ENCODE results near the gene SSTR3. TPM values are rescaled to one million over a fixed set of nuclear protein-coding genes. Genes with fewer than 3 reads are reported as not detected.

Gene SSTR3
- total RNA-seq, 2 experiments from 2014 or later, result 14.8 to 15.6 TPM

- ATAC-seq (peak; percentile 42), DNase-seq (peak; percentile 59)
- ChIA-PET POLR2A (no interaction called here), CTCF (interaction anchor here (0.6 to 4.4 kb wide), 11 partner anchors 9 to 412 kb away, joined by 3 to 20 read pairs (median 4); no protein-coding TSS in a partner anchor)
- H3K27me3 Mint-ChIP-seq, result no peaks in the 10 kb centered on the region
- H3K27ac Mint-ChIP-seq, result peak overlapping the region; percentile 82
- peaks cover 19% of the 10 kb centered on the region for H3K36me3 Mint-ChIP-seq (ENCODE audit: low read depth)
- no peaks in the 10 kb centered on the region for H3K9me3 Mint-ChIP-seq (ENCODE audit: low read depth)
- peak overlapping the region; percentile 40 for H3K4me3 Mint-ChIP-seq
- intact Hi-C loops (cut with DNase I, micrococcal nuclease), result no loop called here
- H3K4me1 Mint-ChIP-seq, result peaks cover 38% of the 10 kb centered on the region
Measured at GRCh38 chr22:37193629-37194191, 18.6 kb downstream of the SSTR3 start.

GRCh38 chr22:37192741-37193140 is 19.5 kb downstream of the SSTR3 start:
- Mint-ChIP-seq H3K27me3 (no peaks in the 10 kb centered on the region), H3K4me3 (no peak overlapping the region), H3K9me3 (ENCODE audit: low read depth) (no peaks in the 10 kb centered on the region), H3K27ac (no peak overlapping the region), H3K36me3 (ENCODE audit: low read depth) (peaks cover 19% of the 10 kb centered on the region), H3K4me1 (peaks cover 34% of the 10 kb centered on the region)
- no peak for ATAC-seq
- ChIA-PET CTCF (interaction anchor here (0.6 to 4.4 kb wide), 12 partner anchors 21 to 411 kb away, joined by 3 to 20 read pairs (median 4); no protein-coding TSS in a partner anchor), POLR2A (interaction anchor here (0.7 kb wide), 1 partner anchor 484 kb away, joined by 3 read pairs; no protein-coding TSS in a partner anchor)
- DNase-seq, result no peak
- intact Hi-C loops (cut with DNase I, micrococcal nuclease), result no loop called here

DNA sequence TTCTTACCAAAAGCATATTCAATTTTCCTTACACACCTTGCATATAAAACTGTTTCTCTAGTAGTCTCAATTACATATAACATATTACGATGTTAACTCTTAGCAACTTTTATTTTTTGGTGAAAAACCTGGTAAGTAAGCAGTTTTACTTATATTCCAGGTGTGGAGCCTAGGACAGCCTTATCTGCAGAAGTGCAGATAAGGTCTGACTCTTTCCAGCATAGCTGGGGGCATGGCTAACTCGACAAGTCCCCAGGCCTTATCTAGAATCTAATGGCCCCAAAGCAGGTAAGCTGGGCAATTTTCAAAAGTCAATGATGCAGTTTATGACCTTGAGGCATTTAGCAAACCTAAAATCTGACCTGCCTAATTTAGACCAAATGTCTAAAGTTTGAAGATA is 20.1 kb downstream of the SSTR3 start:
- POLR2A ChIA-PET, result interaction anchor here (0.7 to 1.2 kb wide), 2 partner anchors 70 to 483 kb away, joined by 3 read pairs; no protein-coding TSS in a partner anchor
- peaks cover 31% of the 10 kb centered on the region for H3K4me1 Mint-ChIP-seq
- CTCF ChIA-PET, result interaction anchor here (0.6 to 4.4 kb wide), 10 partner anchors 19 to 205 kb away, joined by 3 to 20 read pairs (median 4); no protein-coding TSS in a partner anchor

GRCh38 chr22:37190262-37190780 is 22.0 kb downstream of the SSTR3 start:
- Mint-ChIP-seq H3K36me3 (ENCODE audit: low read depth) (peaks cover 19% of the 10 kb centered on the region), H3K27ac (no peak overlapping the region), H3K4me3 (no peak overlapping the region), H3K9me3 (ENCODE audit: low read depth) (no peaks in the 10 kb centered on the region), H3K27me3 (no peaks in the 10 kb centered on the region), H3K4me1 (peaks cover 41% of the 10 kb centered on the region)
- intact Hi-C loops (cut with DNase I, micrococcal nuclease), result no loop called here
- DNase-seq (no peak), ATAC-seq (no peak)
- POLR2A ChIA-PET, result no interaction called here
- CTCF ChIA-PET, result interaction anchor here (0.6 to 0.8 kb wide), 2 partner anchors 14 to 67 kb away, joined by 3 read pairs; no protein-coding TSS in a partner anchor

More for the DNA sequence above, 20.1 kb downstream of the SSTR3 start:
- Mint-ChIP-seq H3K4me3 (no peak overlapping the region), H3K9me3 (ENCODE audit: low read depth) (no peaks in the 10 kb centered on the region), H3K36me3 (ENCODE audit: low read depth) (peaks cover 19% of the 10 kb centered on the region), H3K27me3 (no peaks in the 10 kb centered on the region), H3K27ac (no peak overlapping the region)
- DNase-seq, result no peak
- ATAC-seq, result no peak
- intact Hi-C loops (cut with DNase I, micrococcal nuclease), result no loop called here

DNA sequence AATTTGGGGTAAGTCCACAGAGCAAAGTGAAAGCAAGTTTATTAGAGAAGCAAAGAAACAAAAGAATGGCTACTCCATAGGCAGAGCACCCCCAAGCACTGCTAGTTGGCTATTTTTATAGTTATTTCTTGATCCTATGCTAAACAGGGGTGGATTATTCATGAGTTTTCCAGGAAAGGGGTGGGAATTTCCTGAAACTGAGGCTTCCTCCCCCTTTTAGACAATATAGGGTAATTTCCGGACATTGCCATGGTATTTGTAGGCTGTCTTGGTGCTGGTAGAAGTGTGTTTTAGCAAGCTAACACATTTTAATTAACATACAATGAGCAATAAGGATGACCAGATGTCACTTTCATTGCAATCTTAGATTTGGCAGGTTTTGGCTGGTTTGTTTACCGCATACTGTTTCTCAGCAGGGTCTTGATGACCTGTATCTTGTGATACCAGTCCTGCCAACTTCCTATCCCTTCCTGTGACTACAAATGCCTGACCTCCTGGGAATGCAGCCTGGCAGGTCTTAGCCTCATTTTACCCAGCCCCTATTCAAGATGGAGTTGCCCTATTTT is 23.3 kb downstream of the SSTR3 start:
- Mint-ChIP-seq H3K4me3 (no peak overlapping the region), H3K27ac (no peak overlapping the region), H3K9me3 (ENCODE audit: low read depth) (no peaks in the 10 kb centered on the region), H3K36me3 (ENCODE audit: low read depth) (peaks cover 18% of the 10 kb centered on the region), H3K4me1 (peaks cover 32% of the 10 kb centered on the region), H3K27me3 (no peaks in the 10 kb centered on the region)
- ChIA-PET POLR2A (no interaction called here), CTCF (no interaction called here)
- DNase-seq (no peak), ATAC-seq (no peak)
- intact Hi-C loops (cut with DNase I, micrococcal nuclease), result no loop called here

GRCh38 chr22:37187891-37188761 is 24.2 kb downstream of the SSTR3 start, which contains the start of gene C1QTNF6:
TSS of gene C1QTNF6 (minus strand) at chr22:37188247. CDS start at chr22:37188213, 34 bp downstream.
- Mint-ChIP-seq H3K36me3 (ENCODE audit: low read depth) (peaks cover 16% of the 10 kb centered on the region), H3K4me1 (peaks cover 26% of the 10 kb centered on the region), H3K27ac (no peak within 1 kb of the TSS), H3K9me3 (ENCODE audit: low read depth) (no peaks in the 10 kb centered on the region), H3K27me3 (no peaks in the 10 kb centered on the region), H3K4me3 (no peak within 1 kb of the TSS)
- ATAC-seq, result no peak
- ChIA-PET CTCF (interaction anchor here (2.7 kb wide), 1 partner anchor 12 kb away, joined by 9 read pairs; no protein-coding TSS in a partner anchor), POLR2A (no interaction called here)
- intact Hi-C loops (cut with DNase I, micrococcal nuclease), result no loop called here
- DNase-seq, result no peak

GRCh38 chr22:37187552-37187890 is 24.8 kb downstream of the SSTR3 start:
- peaks cover 25% of the 10 kb centered on the region for H3K4me1 Mint-ChIP-seq
- no peak overlapping the region for H3K4me3 Mint-ChIP-seq
- H3K27me3 Mint-ChIP-seq, result no peaks in the 10 kb centered on the region
- no peak for ATAC-seq
- intact Hi-C loops (cut with DNase I, micrococcal nuclease), result no loop called here
- POLR2A ChIA-PET, result no interaction called here
- H3K27ac Mint-ChIP-seq, result no peak overlapping the region
- peaks cover 11% of the 10 kb centered on the region for H3K36me3 Mint-ChIP-seq (ENCODE audit: low read depth)
- no peaks in the 10 kb centered on the region for H3K9me3 Mint-ChIP-seq (ENCODE audit: low read depth)
- CTCF ChIA-PET, result interaction anchor here (0.8 to 2.7 kb wide), 2 partner anchors 12 to 201 kb away, joined by 3 to 9 read pairs; no protein-coding TSS in a partner anchor
- no peak for DNase-seq

DNA sequence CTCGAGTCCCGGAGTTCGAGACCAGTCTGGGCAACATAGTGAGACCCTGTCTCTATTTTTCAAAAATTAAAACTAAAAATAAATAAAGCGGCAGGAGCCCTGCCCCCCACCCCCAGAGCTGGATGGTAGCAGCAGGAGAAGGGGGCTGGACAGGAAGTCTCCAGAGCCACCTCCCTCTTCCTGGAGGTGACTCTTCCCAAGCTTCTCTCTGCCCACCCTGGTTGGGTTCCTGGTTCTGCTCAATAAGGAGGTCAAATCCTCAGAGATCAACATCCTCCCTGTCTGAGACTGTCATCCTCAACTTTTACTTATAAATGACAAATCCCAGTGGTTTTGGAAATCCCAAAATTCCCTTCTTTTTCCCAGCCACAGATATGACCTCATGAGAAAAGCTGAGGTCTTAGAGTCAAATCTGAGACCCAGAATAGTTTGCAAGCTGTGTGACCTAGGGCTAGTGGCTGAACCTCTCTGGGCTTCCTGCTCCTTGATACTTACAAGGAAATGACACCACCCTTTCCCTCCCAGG is 25.2 kb downstream of the SSTR3 start:
- no peak for DNase-seq
- Mint-ChIP-seq H3K4me3 (no peak overlapping the region), H3K9me3 (ENCODE audit: low read depth) (no peaks in the 10 kb centered on the region), H3K36me3 (ENCODE audit: low read depth) (peaks cover 11% of the 10 kb centered on the region), H3K27ac (no peak overlapping the region), H3K27me3 (no peaks in the 10 kb centered on the region), H3K4me1 (peaks cover 25% of the 10 kb centered on the region)
- no peak for ATAC-seq
- CTCF ChIA-PET, result interaction anchor here (0.8 to 2.7 kb wide), 2 partner anchors 13 to 200 kb away, joined by 3 to 9 read pairs; no protein-coding TSS in a partner anchor
- POLR2A ChIA-PET, result no interaction called here
- intact Hi-C loops (cut with DNase I, micrococcal nuclease), result no loop called here

GRCh38 chr22:37186228-37186996 is 25.9 kb downstream of the SSTR3 start:
- Mint-ChIP-seq H3K36me3 (ENCODE audit: low read depth) (peaks cover 11% of the 10 kb centered on the region), H3K4me1 (peaks cover 25% of the 10 kb centered on the region), H3K9me3 (ENCODE audit: low read depth) (no peaks in the 10 kb centered on the region), H3K27me3 (no peaks in the 10 kb centered on the region), H3K27ac (peak overlapping the region; percentile 72), H3K4me3 (peak overlapping the region; percentile 50)
- intact Hi-C loops (cut with DNase I, micrococcal nuclease), result no loop called here
- POLR2A ChIA-PET, result no interaction called here
- DNase-seq (peak; percentile 31), ATAC-seq (peak; percentile 86)
- CTCF ChIA-PET, result interaction anchor here (0.8 to 2.7 kb wide), 4 partner anchors 13 to 200 kb away, joined by 3 to 9 read pairs (median 3); no protein-coding TSS in a partner anchor

- ATAC-seq (no peak), DNase-seq (peak; percentile 4)
- intact Hi-C loops (cut with DNase I, micrococcal nuclease), result no loop called here
- Mint-ChIP-seq H3K4me1 (peaks cover 25% of the 10 kb centered on the region), H3K36me3 (ENCODE audit: low read depth) (peaks cover 11% of the 10 kb centered on the region), H3K9me3 (ENCODE audit: low read depth) (no peaks in the 10 kb centered on the region), H3K27me3 (no peaks in the 10 kb centered on the region), H3K27ac (no peak overlapping the region), H3K4me3 (no peak overlapping the region)
- CTCF ChIA-PET, result interaction anchor here (0.8 to 2.7 kb wide), 3 partner anchors 14 to 106 kb away, joined by 3 to 9 read pairs (median 3); no protein-coding TSS in a partner anchor
- POLR2A ChIA-PET, result no interaction called here
Measured at GRCh38 chr22:37185646-37186227, 26.5 kb downstream of the SSTR3 start.

All from activated CD4-positive, alpha-beta T cell treated with anti-CD3 and anti-CD28 coated beads for 36 hours (primary cell).